Thymus (tissue), 11 donors: ENCODE measurements around the gene KLHL18. TPM values are rescaled to one million over a fixed set of nuclear protein-coding genes. Genes with fewer than 3 reads are reported as not detected.
"Not testable (repeated sequence)": the region's sequence is repeated elsewhere in the genome, so short reads cannot be mapped to it uniquely, and the experiment has no call there.

ENCODE experiments used
- DNase-seq, 9 donors: peaks; one replicate each; pipeline ENCODE4 v3.0.0-alpha.2; 2013; ENCODE audit warnings: low spot score in 9 of 9, low read depth in 6 of 9, missing footprints in 1 of 9
- H3K27ac ChIP-seq, 2 donors: one replicate each; pipeline ENCODE4 v1.5.1; 2013; ENCODE audit warnings: control low read depth in 1 of 2, low read depth in 1 of 2, low read length in 1 of 2, mild to moderate bottlenecking in 1 of 2, moderate library complexity in 1 of 2
- H3K27me3 ChIP-seq, 2 donors: one replicate each; pipeline ENCODE4 v1.5.1; 2013; ENCODE audit warnings: low read length in 1 of 2; ENCODE audit not compliant: control insufficient read depth in 2 of 2, insufficient read depth in 1 of 2
- H3K36me3 ChIP-seq, 2 donors: one replicate each; pipeline ENCODE4 v1.5.1; 2013; ENCODE audit warnings: low read length in 1 of 2, mild to moderate bottlenecking in 1 of 2, moderate library complexity in 1 of 2; ENCODE audit not compliant: control insufficient read depth in 2 of 2, insufficient read depth in 2 of 2
- H3K4me1 ChIP-seq, 2 donors: one replicate each; pipeline ENCODE4 v1.5.1; 2013; ENCODE audit warnings: low read length in 2 of 2; ENCODE audit not compliant: control insufficient read depth in 2 of 2, insufficient read depth in 2 of 2
- H3K4me3 ChIP-seq, 2 donors: one replicate each; pipeline ENCODE4 v1.5.1; 2013; ENCODE audit warnings: low read length in 2 of 2, control low read depth in 1 of 2, mild to moderate bottlenecking in 1 of 2
- H3K9me3 ChIP-seq, 2 donors: one replicate each; pipeline ENCODE4 v1.5.1; 2013; ENCODE audit warnings: low read length in 1 of 2, mild to moderate bottlenecking in 1 of 2; ENCODE audit not compliant: control insufficient read depth in 2 of 2, insufficient read depth in 1 of 2
- WGBS: extraction: QIAGEN DNeasy Blood & Tissue Kit; methylation state at CpG from one replicate; pipeline ENCODE4 v1.1.7; 2013; 5-methylcytosine and 5-hydroxymethylcytosine counted together
- polyA plus RNA-seq: library from polyadenylated mRNA; stranded (reverse); fragments of 200-250 nt; gene quantifications from one replicate; pipeline ENCODE4 v1.2.3, GENCODE V29; 2013
- total RNA-seq: library from RNA; stranded (reverse); fragments of 120-200 nt; gene quantifications from one replicate; pipeline ENCODE4 v1.2.4, GENCODE V29; 2013
- donor health status: healthy.

The KLHL18 gene
- total and polyA plus RNA-seq, 2 donors, result 8.0 to 11.5 TPM

DNA sequence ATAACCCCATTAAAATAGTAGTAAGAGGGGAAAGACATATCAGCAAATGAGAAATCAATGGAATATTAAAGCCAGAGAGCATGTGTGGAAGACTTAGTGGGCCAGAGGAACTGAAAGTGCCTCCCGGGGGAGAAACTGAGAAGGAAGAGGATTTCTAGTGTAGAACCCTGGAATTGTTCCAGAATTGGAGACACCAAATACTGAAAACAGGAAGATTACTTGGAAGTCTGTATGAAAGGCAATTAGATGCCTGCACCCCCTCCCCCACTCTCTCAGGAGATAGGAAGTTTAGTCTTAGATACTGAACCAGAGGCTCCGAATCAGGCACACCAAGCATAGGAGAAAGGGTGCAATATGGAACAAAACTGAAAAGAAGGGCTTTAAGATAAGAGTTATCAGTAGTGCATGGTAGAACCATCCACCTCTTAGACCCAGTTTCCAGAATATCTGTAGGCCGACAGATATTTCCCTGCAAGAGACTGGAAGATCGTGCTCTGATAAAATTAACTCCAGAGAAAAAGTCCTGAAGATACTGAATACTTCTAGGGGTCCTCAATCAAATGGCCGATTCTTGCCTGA, 32.4 kb downstream of the KLHL18 start:
- no peak for DNase-seq
- 86% methylated on average over 5 of the region's 5 CpGs for WGBS
- Histone ChIP-seq H3K4me3 (no peak overlapping the region), H3K4me1 (no peaks in the 10 kb centered on the region), H3K9me3 (no peaks in the 10 kb centered on the region), H3K27ac (no peak overlapping the region), H3K36me3 (peaks cover 10% of the 10 kb centered on the region in 2 donors), H3K27me3 (no peaks in the 10 kb centered on the region)

DNA sequence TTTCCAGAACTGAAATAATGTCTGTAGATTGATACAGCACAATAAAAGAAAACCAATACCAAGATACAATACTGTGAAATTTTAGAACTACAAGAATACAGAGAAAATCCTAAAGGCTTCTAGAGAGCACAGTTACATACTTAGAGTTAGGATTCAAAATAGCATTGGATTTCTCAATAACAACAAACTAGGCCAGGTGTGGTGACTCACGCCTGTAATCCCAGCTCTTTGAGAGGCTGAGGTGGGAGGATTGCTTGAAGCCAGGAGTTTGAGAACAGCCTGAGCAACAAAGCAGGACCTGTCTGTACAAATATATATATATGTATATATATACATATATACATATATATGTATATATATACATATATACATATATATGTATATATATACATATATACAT, 33.4 kb downstream of the KLHL18 start:
- WGBS, result 97% methylated on average over 1 of the region's 1 CpG
- not testable (repeated sequence) for H3K4me3 ChIP-seq, H3K9me3 ChIP-seq, H3K27me3 ChIP-seq, DNase-seq, H3K4me1 ChIP-seq, H3K27ac ChIP-seq
- H3K36me3 ChIP-seq, result peaks cover 19% of the 10 kb centered on the region in 2 donors

DNA sequence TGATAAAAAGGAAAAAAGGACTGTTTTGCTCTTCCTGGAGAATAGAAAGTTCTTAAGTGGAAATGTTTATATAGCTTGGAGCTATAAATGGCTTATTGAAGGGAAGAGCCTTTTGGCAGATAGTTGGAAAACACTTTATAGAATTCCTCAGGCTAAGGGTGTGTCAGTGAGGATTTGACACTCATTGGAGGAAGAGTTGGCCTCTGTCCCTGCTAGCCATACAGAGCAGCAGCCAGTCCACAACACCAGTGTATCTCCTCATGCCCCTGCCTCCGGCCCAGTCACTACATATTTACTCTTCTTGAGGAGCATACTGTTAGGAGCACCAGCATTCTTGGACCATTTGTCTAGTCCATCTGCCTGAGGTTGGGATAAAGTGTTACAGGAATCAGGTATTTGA, 36.2 kb downstream of the KLHL18 start:
- Histone ChIP-seq H3K4me3 (no peak overlapping the region), H3K27me3 (no peaks in the 10 kb centered on the region), H3K9me3 (no peaks in the 10 kb centered on the region), H3K36me3 (peaks cover 36 to 41% of the 10 kb centered on the region in 2 donors), H3K27ac (no peak overlapping the region), H3K4me1 (no peaks in the 10 kb centered on the region)
- no peak for DNase-seq
- 95% methylated on average over 1 of the region's 1 CpG for WGBS

DNA sequence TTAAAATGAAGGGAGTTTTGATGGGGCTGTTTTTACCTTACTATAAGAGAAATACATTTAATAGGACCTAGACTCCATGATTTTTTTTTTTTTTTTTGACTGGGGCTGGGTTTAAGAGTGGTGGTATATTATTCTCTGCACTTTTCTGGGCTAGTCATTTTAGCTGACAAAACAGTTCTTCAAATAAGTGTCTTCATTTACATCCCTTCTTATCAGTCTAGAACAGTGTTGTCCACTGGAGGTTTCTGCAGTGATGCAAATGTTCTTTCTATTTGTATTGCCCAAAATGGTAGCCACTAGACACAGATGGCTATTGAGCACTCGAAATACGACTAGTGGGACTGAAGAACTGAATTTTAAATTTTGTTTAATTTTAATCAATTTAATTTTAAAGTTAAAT, 37.2 kb downstream of the KLHL18 start:
- DNase-seq, result no peak
- no peaks in the 10 kb centered on the region for H3K9me3 ChIP-seq
- 49% methylated on average over 2 of the region's 2 CpGs for WGBS
- H3K4me3 ChIP-seq, result no peak overlapping the region
- no peak overlapping the region for H3K27ac ChIP-seq
- peaks cover 38 to 46% of the 10 kb centered on the region in 2 donors for H3K36me3 ChIP-seq
- no peaks in the 10 kb centered on the region for H3K4me1 ChIP-seq
- H3K27me3 ChIP-seq, result no peaks in the 10 kb centered on the region

DNA sequence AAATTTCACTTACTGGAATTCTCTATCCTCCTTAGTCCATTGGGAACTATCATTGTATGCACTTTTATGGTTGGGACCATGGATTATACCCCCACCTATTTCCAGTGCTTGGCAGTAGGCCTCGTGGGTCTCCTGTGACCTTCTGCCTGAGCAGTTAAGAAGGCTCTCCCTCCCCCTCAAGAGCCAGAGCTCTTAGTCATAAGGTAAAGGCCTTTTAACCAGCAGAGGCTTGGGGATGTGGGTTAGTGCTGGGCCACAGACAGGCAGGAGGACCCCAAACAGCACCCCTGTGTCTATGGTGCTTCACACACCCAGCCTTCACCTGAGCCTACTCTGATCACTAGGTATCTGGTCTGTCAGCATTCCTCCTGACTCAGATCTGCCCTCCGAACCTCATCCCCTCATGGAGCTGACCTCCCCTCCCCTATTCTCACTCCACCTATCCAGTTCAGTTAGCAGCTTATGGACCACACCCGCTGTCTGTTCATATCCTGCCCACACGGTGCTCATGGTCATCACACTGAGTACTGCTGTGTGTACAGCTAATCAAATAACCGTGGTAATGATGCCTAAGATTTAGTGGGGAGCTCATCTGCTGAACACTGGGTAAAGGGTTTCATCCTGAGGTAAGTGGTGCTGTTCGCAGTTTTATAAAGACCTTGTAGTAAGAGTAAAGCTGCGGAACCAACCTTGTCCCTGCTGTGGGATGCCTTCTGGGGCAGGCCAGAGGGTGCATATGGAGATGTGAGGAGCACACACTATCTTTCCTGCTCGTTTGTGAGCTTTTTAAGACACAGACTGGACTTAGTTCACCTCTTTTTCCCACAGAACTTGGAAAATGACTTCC, 40.9 kb downstream of the KLHL18 start:
- DNase-seq, result no peak
- 97% methylated on average over 8 of the region's 8 CpGs for WGBS
- H3K36me3 ChIP-seq, result peaks cover 42 to 65% of the 10 kb centered on the region in 2 donors
- H3K27ac ChIP-seq, result no peak overlapping the region
- no peaks in the 10 kb centered on the region for H3K27me3 ChIP-seq
- no peak overlapping the region for H3K4me3 ChIP-seq
- no peaks in the 10 kb centered on the region for H3K9me3 ChIP-seq
- no peaks in the 10 kb centered on the region for H3K4me1 ChIP-seq

DNA sequence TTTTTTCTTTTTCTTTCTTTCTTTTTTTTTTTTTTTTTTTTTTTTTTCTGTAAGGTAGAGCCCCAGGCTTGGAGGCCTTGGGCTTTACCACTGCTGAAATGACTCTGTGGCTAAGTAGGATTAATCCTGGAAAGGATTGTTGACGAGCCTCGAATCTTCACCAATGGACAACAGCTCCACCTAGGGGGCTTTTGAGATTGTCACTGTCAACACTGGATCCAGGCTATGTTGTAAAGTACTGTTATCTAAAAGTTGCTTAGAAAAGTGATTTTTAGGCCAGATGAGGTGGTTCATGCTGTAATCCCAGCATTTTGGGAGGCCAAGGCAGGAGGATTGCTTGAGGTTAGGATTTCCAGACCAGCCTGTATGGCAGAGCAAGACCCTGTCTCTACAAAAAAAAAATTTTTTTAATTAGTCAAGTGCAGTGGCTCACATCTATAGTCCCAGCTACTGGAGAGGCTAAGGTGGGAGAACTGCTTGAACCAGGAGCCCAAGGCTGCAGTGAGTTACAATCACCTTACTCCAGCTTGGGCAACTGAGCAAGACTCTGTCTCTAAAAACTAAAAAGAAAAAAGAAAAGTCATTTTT, 41.6 kb downstream of the KLHL18 start:
- DNase-seq, result peak; percentile 16 to 76 (median 42)
- Histone ChIP-seq H3K36me3 (peaks cover 40 to 63% of the 10 kb centered on the region in 2 donors), H3K9me3 (no peaks in the 10 kb centered on the region), H3K27me3 (no peaks in the 10 kb centered on the region), H3K4me3 (no peak overlapping the region), H3K27ac (no peak overlapping the region), H3K4me1 (no peaks in the 10 kb centered on the region)
- 22% methylated on average over 2 of the region's 2 CpGs for WGBS

DNA sequence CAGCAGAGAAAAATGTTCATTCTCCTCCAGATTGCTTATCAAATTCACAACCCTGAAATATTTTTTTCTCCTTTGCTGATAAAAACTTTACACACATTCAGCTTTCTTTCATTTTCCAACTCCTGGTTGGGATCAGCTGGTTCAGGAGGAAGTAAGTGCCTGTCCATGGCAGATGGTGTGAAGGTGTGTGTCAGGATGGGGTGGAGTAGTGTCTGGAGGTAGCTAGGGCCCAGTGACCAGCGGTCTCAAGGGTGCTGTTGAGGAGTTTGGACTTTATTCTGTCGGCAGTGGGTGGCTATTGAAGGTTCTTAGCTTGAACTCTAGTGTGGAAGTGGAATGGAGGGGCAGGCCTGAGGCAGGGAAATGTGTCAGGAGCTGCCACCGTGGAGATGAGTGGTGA, 51.2 kb downstream of the KLHL18 start:
- no peak overlapping the region for H3K27ac ChIP-seq
- H3K27me3 ChIP-seq, result no peaks in the 10 kb centered on the region
- no peaks in the 10 kb centered on the region for H3K4me1 ChIP-seq
- no peak for DNase-seq
- WGBS, result 91% methylated on average over 3 of the region's 3 CpGs
- no peaks in the 10 kb centered on the region for H3K9me3 ChIP-seq
- no peak overlapping the region for H3K4me3 ChIP-seq
- H3K36me3 ChIP-seq, result peaks cover 73 to 79% of the 10 kb centered on the region in 2 donors

DNA sequence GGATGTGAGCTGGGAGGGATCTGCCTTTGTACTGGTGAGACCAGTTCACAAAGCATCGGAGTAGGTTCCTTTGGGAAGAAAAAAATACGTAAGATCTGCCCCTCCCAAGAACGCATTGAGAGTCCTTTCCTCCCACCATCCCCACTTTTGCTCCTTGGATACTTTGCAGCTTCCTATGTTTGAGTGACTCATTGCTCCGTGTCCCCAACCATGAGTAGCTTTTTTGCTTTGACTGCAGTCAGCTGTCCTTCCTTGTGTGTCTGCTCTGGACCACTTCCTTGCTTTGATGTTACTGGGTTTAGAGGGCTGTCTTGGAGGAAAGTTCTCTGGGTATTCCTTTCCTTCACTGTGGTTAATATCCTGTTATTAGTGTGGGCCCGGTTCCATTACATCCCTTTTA, 54.9 kb downstream of the KLHL18 start:
- DNase-seq, result no peak
- Histone ChIP-seq H3K27me3 (no peaks in the 10 kb centered on the region), H3K4me1 (no peaks in the 10 kb centered on the region), H3K9me3 (no peaks in the 10 kb centered on the region), H3K36me3 (peaks cover 70 to 75% of the 10 kb centered on the region in 2 donors), H3K27ac (no peak overlapping the region), H3K4me3 (no peak overlapping the region)
- WGBS, result 99% methylated on average over 5 of the region's 5 CpGs

DNA sequence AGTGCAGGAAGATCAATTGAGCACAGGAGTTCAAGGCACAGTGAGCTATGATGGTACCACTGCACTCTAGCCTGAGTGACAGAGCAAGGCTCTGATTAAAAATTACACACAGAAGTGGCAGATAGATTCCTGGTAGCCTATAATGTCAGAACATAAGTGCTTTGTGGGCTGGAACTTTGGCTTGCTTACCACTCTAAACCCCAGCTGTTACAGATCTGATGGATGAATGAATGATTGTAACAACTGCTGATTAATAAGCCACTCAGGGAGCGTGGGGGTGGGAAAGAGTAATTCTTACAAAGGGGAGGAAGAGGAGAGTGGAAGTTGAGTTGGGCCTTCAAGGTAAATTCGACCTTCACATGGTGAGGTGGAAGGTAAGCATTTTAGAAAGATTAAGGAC, 57.2 kb downstream of the KLHL18 start:
- Histone ChIP-seq H3K4me3 (no peak overlapping the region), H3K9me3 (no peaks in the 10 kb centered on the region), H3K36me3 (peaks cover 67 to 77% of the 10 kb centered on the region in 2 donors), H3K27ac (no peak overlapping the region), H3K27me3 (no peaks in the 10 kb centered on the region), H3K4me1 (no peaks in the 10 kb centered on the region)
- 99% methylated on average over 2 of the region's 2 CpGs for WGBS
- no peak for DNase-seq
